Large intestine (tissue), 3 donors: Measurements from ENCODE around the gene PAM. TPM values are rescaled to one million over a fixed set of nuclear protein-coding genes. Genes with fewer than 3 reads are reported as not detected.

Source experiments
- DNase-seq, 2 donors: peaks; one replicate each; pipeline versions ENCODE4 v3.0.0 to v3.0.0-alpha.2; 2013
- H3K27ac ChIP-seq: one replicate; pipeline ENCODE4 v1.5.1; 2013; ENCODE audit warnings: low read length
- H3K27me3 ChIP-seq: 2 replicates; pipeline ENCODE4 v1.6.1; 2013; ENCODE audit warnings: low read length; ENCODE audit not compliant: control insufficient read depth, insufficient read depth
- H3K36me3 ChIP-seq: 2 replicates; pipeline ENCODE4 v1.6.1; 2013; ENCODE audit warnings: low read length; ENCODE audit not compliant: control insufficient read depth, insufficient read depth
- H3K4me1 ChIP-seq: one replicate; pipeline ENCODE4 v1.6.1; 2013; ENCODE audit warnings: low read length; ENCODE audit not compliant: control insufficient read depth, insufficient read depth
- H3K4me3 ChIP-seq: one replicate; pipeline ENCODE4 v1.5.1; 2013; ENCODE audit warnings: low read length
- H3K9me3 ChIP-seq: one replicate; pipeline ENCODE4 v1.6.1; 2013; ENCODE audit warnings: mild to moderate bottlenecking, low read depth, low read length, moderate library complexity; ENCODE audit not compliant: control insufficient read depth
- WGBS: methylation state at CpG from one replicate; pipeline ENCODE4 v1.1.5; 2013; ENCODE audit warnings: low lambda C conversion rate; ENCODE audit not compliant: insufficient coverage; 5-methylcytosine and 5-hydroxymethylcytosine counted together
- polyA plus RNA-seq: library from polyadenylated mRNA; unstranded; fragments of 120-200 nt; gene quantifications from one replicate; pipeline ENCODE4 v1.2.1, GENCODE V29; 2013

PAM gene
- polyA plus RNA-seq, 1 donor = 174 TPM

DNA sequence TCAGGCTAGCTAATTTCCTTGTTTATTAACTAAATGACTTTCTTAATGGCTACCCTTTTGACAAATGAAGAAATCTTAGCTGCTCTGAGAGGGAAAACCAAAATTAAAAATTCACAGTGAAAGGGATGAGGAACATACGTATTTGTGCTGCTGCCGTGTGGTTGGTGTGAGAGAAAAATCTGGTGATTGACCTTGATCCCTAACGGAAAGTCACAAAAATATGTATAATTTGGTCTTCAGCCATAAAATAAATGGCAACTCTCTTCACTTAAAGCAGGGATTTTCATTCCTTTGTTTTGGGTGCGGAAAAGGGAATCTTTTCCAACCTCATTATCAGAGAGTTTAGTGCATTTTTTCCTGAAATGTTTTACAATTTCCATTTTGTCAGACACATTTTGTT is 40.4 kb downstream of the PAM start:
- no peak overlapping the region for H3K27ac ChIP-seq
- no peaks in the 10 kb centered on the region for H3K27me3 ChIP-seq
- H3K4me3 ChIP-seq = no peak overlapping the region
- no peaks in the 10 kb centered on the region for H3K9me3 ChIP-seq
- no peak for DNase-seq
- no peaks in the 10 kb centered on the region for H3K36me3 ChIP-seq
- 94% methylated on average over 2 of the region's 4 CpGs for WGBS
- H3K4me1 ChIP-seq = peaks cover 9% of the 10 kb centered on the region

DNA sequence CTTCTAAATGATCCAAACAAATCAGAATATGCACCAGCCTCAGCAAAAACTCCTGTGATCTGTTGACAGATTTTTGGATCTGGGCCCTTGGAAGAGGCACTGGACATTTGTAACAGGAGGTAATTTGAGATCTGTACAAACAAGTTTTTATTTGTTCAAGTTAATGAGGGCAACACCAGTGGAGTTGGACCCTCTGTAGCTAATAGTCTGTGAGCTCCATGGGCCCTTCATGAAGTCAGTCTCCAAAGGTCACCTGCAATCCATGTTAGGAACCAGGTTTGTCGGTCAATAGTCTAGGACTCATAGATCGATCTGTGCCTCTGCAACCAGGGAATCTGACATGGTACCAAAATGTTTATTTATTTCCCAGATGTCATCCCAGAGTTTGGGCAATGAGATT is 40.9 kb downstream of the PAM start:
- WGBS = no CpG with 5 or more reads among the region's 2 CpGs

GRCh38 chr5:102796498-102796897 is 41.4 kb downstream of the PAM start:
- 27% methylated on average over 1 of the region's 2 CpGs for WGBS
- Histone ChIP-seq H3K36me3 (no peaks in the 10 kb centered on the region), H3K27ac (no peak overlapping the region), H3K9me3 (no peaks in the 10 kb centered on the region), H3K27me3 (no peaks in the 10 kb centered on the region), H3K4me3 (no peak overlapping the region), H3K4me1 (peaks cover 9% of the 10 kb centered on the region)
- DNase-seq = peak; percentile 35 to 77

More for the DNA sequence above, 40.9 kb downstream of the PAM start:
- H3K9me3 ChIP-seq = no peaks in the 10 kb centered on the region
- no peak for DNase-seq
- H3K36me3 ChIP-seq = no peaks in the 10 kb centered on the region
- no peak overlapping the region for H3K4me3 ChIP-seq
- no peak overlapping the region for H3K27ac ChIP-seq
- no peaks in the 10 kb centered on the region for H3K27me3 ChIP-seq
- H3K4me1 ChIP-seq = peaks cover 9% of the 10 kb centered on the region

DNA sequence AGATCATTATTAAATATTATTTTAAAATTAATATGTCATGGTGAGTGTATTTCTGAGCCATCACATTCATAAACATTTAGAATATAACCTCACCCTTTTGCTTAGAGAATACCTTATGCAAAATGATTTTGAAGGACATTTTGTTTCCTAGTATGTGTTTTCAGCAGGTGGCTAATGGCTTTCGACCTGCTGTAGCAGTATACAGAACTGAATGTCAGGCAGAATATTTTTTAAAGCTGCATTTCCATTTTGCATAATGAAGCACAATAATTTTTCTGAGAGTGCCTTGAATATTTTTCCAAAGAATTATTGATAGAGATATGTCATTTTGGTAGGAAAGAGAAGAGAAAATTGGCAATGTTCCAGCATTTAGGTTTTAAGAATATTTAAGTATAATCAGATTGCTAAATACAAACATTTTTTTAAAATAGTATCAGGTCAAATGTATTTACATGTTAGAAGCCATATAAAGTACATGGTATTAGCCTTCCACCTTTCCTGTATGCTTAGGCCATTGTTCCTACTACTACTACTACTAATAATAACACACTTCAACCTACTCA is 42.3 kb downstream of the PAM start:
- Histone ChIP-seq H3K27ac (no peak overlapping the region), H3K4me3 (no peak overlapping the region), H3K9me3 (no peaks in the 10 kb centered on the region), H3K4me1 (peaks cover 5% of the 10 kb centered on the region), H3K36me3 (no peaks in the 10 kb centered on the region), H3K27me3 (no peaks in the 10 kb centered on the region)
- no peak for DNase-seq
- WGBS = 100% methylated on average over 1 of the region's 1 CpG

DNA sequence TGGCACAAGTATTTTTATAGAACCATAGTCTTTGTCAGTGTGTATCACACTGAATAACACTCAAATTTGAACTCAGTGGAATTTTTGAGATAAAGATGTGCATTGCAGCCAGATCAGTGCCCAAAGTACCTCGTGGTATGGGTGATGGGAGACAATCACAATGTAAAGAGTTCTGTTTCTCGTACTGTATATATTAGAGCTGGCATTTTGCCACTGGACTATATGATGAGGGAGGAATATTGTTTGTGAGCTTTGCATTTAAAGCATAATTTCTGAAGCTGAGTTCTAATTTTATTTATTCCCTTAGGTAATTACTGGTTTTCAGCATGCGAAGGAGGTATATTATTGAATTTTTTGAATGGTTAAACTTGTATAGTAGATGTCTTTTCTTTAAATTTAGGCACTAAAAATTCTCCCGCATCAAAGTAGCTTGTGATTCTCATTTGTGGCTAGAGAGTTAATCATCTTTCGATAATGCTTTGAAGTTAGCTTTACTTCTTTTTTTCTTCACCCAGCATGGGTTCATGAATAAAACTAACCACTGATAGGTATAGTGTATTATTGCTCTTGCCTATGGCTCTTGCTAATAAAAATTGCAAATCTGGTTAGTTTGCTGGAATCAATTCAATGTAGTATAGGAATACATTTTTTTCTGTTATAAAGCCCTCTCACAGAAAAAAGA is 43.1 kb downstream of the PAM start:
- Histone ChIP-seq H3K4me1 (peaks cover 4% of the 10 kb centered on the region), H3K9me3 (no peaks in the 10 kb centered on the region), H3K27ac (no peak overlapping the region), H3K27me3 (no peaks in the 10 kb centered on the region), H3K36me3 (no peaks in the 10 kb centered on the region), H3K4me3 (no peak overlapping the region)
- DNase-seq = no peak
- WGBS = 100% methylated on average over 2 of the region's 5 CpGs

GRCh38 chr5:102799017-102799416 is 43.9 kb downstream of the PAM start:
- DNase-seq = no peak
- no CpG with 5 or more reads among the region's 2 CpGs for WGBS
- H3K4me3 ChIP-seq = no peak overlapping the region
- H3K4me1 ChIP-seq = peaks cover 4% of the 10 kb centered on the region
- H3K27me3 ChIP-seq = no peaks in the 10 kb centered on the region
- no peaks in the 10 kb centered on the region for H3K9me3 ChIP-seq
- H3K36me3 ChIP-seq = no peaks in the 10 kb centered on the region
- no peak overlapping the region for H3K27ac ChIP-seq

DNA sequence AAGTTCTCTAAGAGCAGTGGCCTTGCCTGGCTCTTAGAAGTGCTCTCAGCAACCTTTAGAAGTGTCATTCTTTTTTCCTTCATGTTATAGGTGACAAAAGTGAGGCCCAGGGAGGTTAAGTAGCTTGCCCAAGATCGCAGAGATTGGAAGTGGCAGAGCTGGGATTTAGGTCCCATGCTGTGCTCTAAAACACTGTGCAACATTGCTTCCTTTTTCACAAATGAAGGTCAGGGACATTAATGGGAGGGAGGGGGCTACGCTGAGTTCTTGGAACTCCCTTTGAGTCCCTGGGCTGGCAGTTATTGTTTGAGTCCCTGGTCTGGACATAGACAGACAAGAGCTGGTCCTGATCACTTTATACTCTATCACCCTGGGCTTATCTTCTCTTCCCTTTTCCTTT is 45.3 kb downstream of the PAM start:
- H3K4me3 ChIP-seq = no peak overlapping the region
- H3K27ac ChIP-seq = no peak overlapping the region
- 83% methylated on average over 1 of the region's 2 CpGs for WGBS
- peaks cover 4% of the 10 kb centered on the region for H3K4me1 ChIP-seq
- no peaks in the 10 kb centered on the region for H3K36me3 ChIP-seq
- H3K27me3 ChIP-seq = no peaks in the 10 kb centered on the region
- DNase-seq = no peak
- H3K9me3 ChIP-seq = no peaks in the 10 kb centered on the region

- Histone ChIP-seq H3K27me3 (no peaks in the 10 kb centered on the region), H3K36me3 (no peaks in the 10 kb centered on the region), H3K9me3 (no peaks in the 10 kb centered on the region), H3K27ac (no peak overlapping the region), H3K4me1 (peaks cover 2% of the 10 kb centered on the region), H3K4me3 (no peak overlapping the region)
- no peak for DNase-seq
- no CpG with 5 or more reads among the region's 3 CpGs for WGBS
Observed at GRCh38 chr5:102801371-102801770, 46.3 kb downstream of the PAM start.

DNA sequence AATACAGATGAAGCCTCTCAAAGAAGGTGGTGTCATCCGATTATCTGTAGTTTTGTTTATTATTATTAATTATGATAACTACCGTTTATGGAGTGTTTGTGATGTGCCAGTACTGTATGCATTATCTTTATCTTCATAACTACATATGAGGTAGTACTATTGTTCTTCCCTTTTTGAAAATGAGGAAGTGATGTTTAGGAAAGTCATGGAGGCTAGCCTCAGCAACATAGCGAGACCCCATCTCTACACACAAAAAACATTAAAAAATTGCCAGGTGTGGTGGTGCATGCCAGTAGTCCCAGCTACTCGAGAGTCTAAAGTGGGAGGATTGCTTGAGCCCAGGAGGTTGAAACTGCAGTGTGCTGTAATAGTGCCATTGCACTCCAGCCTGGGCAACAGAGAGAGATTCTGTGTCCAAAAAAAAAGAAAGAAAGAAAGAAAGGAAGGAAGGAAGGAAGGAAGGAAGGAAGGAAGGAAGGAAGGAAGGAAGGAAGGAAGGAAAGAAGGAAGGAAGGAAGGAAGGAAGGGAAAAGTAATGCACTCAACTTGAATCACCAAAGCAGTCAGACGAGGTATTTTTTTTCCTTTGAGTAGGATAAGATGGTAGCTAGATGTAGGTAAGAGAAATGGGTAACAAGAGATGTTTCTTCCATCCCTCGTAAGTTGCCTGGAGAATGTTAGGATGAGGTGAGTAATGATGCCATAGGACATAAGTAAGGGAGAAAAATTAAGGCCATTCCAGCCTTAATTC is 47.8 kb downstream of the PAM start:
- no peaks in the 10 kb centered on the region for H3K36me3 ChIP-seq
- no peak overlapping the region for H3K4me3 ChIP-seq
- H3K27me3 ChIP-seq = no peaks in the 10 kb centered on the region
- no CpG with 5 or more reads among the region's 6 CpGs for WGBS
- no peak overlapping the region for H3K27ac ChIP-seq
- no peak for DNase-seq
- H3K4me1 ChIP-seq = no peaks in the 10 kb centered on the region
- H3K9me3 ChIP-seq = no peaks in the 10 kb centered on the region

GRCh38 chr5:102807878-102808502 is 52.9 kb downstream of the PAM start:
- Histone ChIP-seq H3K36me3 (no peaks in the 10 kb centered on the region), H3K9me3 (no peaks in the 10 kb centered on the region), H3K4me1 (peaks cover 3% of the 10 kb centered on the region), H3K4me3 (no peak overlapping the region), H3K27ac (no peak overlapping the region), H3K27me3 (no peaks in the 10 kb centered on the region)
- peak; percentile 66 to 88 for DNase-seq
- 32% methylated on average over 3 of the region's 7 CpGs for WGBS
